Hypothalamus (tissue), 51 donors: ENCODE results near the gene PSAP.

Experiments
- DNase-seq, 51 donors: peaks; one replicate each; lab custom pipeline; 2025; lab: John Stamatoyannopoulos, UW

PSAP gene

GRCh38 chr10:71846816-71847215 lies 4.2 kb downstream of the PSAP start:
- no peak for DNase-seq

GRCh38 chr10:71845410-71846405 lies 5.3 kb downstream of the PSAP start:
- no peak for DNase-seq

DNA sequence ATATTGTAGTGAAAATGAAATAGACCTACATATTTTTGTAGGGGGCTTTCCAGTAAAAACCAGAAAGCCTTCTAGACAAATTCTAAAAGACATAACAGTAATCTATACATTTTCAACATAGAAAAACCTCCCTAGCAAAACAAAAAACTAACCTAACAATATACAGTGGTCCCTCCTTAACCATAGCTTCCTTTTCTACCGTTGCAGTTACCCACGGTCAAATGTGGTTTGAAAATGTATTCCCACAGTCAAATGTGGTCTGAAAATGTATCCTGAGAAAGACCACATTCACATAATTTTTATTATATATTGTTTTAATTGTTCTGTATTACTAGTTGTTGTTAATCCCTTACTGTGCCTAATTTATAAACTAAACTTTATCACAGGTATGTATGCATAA lies 6.4 kb downstream of the PSAP start:
- no peak for DNase-seq

DNA sequence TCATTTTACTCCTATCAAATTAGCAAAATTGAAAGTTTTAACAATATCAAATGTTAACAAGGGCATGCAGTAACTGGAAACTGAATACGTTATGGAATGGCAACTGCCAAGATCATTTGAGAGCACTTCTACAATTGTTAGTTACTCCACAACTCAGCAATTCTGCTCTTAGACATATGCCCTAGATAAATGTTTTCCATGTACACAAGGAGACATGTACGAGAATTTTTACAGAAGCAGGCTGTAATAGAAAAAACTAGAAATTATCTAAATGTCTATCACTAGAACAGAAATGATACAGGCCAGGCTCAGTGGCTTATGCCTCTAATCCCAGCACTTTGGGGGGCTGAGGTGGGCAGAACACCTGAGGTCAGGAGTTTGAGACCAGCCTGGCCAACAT lies 7.0 kb downstream of the PSAP start:
- no peak for DNase-seq

GRCh38 chr10:71842856-71843686 lies 8.0 kb downstream of the PSAP start:
- DNase-seq: no peak

DNA sequence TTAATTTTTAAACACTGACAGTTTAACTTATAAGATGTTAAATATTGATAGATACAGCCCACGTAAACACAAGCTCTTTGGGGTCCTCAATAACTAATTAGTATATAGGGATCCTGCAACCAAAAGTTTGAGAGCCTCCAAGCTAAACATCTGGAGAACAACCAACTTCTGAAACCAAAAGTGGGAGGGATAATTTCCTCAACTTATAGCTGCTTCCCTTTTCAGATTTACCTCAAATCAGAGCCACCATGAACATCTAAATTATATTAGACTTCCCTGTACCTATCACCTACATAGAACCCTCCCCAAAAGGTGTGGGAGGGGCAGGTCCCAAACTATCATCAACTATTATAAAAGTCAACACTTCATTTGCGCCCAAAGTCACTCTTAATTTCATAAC lies 8.6 kb downstream of the PSAP start:
- DNase-seq: no peak

DNA sequence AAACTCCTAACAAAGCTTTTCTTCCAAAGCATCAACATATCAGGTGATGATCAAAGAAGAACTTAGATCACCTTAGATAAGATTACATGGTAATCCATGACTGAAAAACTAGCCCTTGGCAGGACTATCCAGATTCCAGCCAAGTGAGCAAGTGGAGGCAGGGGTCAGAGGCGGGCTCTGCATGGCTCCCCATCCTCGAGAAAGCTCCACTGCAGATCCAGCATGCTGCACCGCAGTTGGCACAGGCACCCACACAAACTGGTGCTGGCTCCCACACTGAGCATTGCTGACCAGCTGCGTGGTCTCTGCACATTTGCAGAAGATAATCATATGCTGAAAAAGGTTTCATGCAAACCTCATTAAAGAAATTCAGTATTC lies 10.1 kb downstream of the PSAP start:
- peak in 11 of 51 donors; percentile 19 to 53 (median 40) for DNase-seq

DNA sequence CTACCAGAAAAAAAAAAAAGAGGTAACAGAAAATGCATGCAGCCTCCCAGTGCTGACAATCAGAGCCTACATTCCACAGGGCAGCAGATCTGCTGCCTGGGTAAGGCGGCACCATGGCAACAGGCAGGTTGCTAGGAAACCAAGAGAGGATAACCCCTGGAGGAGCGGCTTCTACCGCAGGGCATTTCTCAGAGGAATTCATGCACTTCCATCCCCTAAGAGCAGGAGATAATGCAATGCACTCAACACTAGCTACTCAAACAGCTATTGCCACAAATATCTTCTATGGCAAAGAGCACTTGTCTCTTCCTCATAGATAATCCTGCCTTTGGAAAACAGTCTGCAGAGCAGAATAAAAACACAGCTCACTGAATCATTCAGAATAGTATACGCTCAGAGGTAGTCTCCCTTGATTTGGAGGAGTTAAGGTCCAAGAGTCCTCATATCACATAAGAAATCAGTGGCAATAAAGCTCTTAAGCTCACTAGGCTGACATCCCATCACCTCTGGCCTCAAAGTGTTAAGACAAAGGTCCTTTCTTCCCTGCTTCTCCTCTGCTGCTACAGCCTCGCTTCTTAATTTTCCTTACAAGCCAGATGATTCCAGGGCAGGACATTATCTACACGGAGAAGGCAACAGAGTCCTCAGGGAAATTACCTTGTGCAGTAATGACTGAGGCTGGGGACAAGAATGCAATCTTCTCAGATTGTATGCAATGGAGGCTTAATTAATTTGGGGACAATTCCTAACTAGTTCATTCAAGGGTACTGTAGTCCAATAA lies 10.7 kb downstream of the PSAP start:
- DNase-seq: peak in 41 of 51 donors; percentile 25 to 88 (median 71)

DNA sequence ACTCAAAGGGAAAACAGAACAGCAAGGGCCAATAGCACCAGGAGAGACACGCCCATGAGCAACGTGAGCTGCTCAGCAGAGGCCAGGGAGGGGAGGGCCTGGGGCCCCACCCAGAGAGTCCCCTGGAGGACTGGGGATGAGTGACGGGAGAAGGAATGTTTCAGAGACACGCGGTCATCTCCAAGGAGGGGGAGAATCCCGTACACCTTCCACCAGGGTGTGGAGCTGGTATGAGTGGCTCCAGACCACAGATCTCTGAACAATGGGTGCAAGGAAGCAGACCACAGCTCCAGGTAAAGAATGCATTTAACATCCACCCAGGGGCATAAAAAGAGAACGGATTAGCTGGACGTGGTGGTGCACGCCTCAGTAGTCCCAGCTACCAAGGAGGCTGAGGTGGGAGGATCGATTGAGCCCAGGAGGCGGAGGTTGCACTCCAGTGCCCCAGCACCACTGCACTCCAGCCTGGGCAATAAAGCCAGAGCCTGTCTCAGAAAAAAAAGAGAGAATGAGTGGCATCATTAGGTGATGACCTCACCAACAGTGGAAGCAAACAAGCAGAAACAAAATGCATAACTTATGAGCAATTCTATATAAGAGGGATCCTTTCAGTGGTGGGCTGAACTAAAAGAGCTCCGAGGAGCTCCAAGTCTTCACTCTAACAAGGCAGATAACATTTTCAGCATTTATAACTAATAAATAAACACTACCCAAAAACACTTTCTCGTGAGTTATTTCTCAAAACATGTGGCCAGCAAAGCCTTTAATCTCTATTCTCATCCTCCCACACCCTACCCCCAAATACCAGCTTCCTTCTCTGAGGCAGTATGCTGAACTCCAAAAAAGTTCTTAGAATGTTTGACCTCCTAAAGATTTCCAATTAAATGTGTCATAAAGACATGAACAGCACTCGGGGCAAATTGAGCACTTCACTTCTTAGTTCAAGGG lies 12.5 kb downstream of the PSAP start:
- no peak for DNase-seq

- DNase-seq: peak in 5 of 51 donors; percentile 22 to 47 (median 27)
Measured at GRCh38 chr10:71837098-71837827, 13.8 kb downstream of the PSAP start.

GRCh38 chr10:71836596-71836974 lies 14.5 kb downstream of the PSAP start:
- DNase-seq: peak in 1 of 51 donors; percentile 65

DNA sequence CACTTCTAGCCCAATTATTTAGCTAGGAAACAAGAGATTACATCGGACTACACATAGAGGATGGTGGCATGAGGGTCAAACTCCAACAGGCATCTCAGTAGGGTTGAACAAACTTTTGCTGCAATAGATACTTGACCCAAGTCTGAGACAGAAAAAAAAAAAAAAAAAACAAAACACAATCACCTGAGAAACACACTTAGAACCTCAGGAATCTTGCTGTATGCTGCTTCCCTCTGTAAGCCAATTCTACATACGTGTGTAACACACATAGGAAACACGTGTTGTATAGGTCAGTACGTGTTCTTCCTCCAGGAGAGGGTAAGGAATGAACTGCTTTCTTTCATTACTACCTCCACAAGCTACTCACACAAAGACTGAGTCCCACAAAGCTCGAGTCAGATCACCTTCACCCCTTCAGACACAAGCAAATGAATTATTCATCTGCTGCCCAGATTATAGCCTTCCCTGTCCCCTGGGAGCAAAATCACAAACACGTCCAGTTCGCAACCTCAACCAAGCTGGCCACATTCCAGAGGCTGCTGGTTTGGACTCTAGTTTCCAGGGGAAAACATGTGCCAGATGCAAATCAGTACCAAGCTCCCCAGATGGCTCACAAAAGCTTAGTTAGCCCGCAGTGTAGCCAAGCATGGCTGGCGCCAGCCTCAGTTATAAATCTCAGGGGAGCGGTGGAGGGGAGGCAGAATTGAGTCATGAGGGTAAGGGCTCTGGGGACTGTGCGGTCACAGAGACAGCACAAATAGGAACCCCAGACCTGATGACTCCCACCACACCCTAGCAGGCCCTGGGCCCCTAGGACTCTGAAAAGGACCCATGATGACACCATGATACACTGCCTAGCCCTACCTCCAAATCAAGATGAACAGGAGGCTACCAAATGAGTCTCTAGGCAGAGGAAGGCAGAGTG lies 15.1 kb downstream of the PSAP start:
- DNase-seq: peak in 50 of 51 donors; percentile 21 to 92 (median 76)

GRCh38 chr10:71834343-71834674 lies 16.7 kb downstream of the PSAP start:
- no peak for DNase-seq

- peak in 2 of 51 donors; percentile 25 to 28 for DNase-seq
Measured at GRCh38 chr10:71833451-71834342, 17.4 kb downstream of the PSAP start.

DNA sequence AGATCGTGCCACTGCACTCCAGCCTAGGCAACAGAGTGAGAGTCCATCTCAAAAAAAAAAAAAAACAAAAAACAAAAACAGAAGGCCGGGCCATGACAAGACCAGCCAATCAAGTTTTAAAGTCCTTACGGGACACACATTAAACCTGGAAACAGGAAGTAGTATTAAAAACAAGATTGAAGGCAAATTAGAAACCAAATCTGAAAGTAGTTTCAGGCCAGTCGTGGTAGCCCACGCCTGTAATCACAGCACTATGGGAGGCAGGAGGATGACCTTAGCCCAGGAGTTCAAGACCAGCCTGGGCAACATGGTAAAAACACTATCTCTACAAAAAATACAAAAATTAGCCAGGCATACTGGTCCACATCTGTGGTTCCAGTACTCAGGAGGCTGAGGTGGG lies 18.1 kb downstream of the PSAP start:
- DNase-seq: no peak

- DNase-seq: no peak
Measured at GRCh38 chr10:71831646-71832552, 19.2 kb downstream of the PSAP start.
